Erythroblast (primary cell): ENCODE data around the gene ACIN1.

Source experiments
- GATA1 ChIP-seq: IDR thresholded peaks from 2 replicates; pipeline ENCODE4 v1.6.1; 2011; ENCODE audit warnings: low read depth, mild to moderate bottlenecking, control low read depth, low read length, moderate library complexity
- POLR2A ChIP-seq: IDR thresholded peaks from 2 replicates; pipeline ENCODE4 v1.6.1; 2011; ENCODE audit warnings: mild to moderate bottlenecking, low read length

- TF ChIP-seq POLR2A, result no peak
- no peak for TF ChIP-seq GATA1
Observed at GRCh38 chr14:23139874-23140273, 44.9 kb upstream of the ACIN1 start.
